GDM1 (cell line): ENCODE data around the gene PCDHB11.
"Not testable (repeated sequence)": the region's sequence is repeated elsewhere in the genome, so short reads cannot be mapped to it uniquely, and the experiment has no call there.

Experiments
- DNase-seq: peaks from one replicate; lab custom pipeline; 2025; lab: John Stamatoyannopoulos, UW

PCDHB11 gene

DNA sequence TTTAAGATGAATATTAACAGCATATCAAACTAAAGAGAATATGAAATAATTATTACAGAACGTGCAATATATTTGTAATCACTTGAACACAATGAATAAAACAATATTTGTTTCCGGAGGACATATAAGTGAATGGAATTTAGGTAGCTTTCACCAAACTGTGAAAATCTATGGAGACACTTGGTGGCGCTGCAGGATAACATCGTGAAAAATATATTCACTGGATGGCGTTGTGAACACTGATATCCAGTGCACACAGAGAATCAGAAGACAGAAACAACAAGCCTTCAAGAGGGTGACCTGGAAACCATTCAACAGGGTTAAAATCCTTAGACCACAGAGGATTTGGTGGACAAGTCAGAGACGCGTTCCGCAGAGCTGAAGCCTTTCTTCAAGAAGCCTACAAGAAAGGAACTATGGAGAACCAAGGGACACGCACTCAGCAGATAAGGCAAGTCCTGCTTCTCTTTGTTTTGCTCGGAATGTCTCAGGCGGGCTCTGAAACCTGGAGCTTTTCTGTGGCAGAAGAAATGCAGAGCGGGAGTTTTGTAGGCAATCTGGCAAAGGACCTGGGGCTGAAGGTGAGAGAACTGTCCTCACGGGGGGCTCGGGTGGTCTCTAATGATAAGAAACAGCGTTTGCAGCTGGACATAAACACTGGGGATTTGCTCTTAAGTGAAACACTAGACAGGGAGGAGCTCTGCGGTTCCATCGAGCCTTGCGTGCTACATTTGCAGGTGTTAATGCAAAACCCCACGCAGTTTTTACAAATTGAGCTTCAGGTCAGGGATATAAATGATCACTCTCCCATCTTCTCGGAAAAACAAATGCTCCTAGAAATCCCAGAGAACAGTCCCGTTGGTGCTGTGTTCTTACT is at the start of gene PCDHB11:
Gene PCDHB11, plus strand, starts transcription at position 269 of the 877 bp plus-strand sequence. Its CDS starts 148 bp downstream, at position 417.
- DNase-seq, result no peak

DNA sequence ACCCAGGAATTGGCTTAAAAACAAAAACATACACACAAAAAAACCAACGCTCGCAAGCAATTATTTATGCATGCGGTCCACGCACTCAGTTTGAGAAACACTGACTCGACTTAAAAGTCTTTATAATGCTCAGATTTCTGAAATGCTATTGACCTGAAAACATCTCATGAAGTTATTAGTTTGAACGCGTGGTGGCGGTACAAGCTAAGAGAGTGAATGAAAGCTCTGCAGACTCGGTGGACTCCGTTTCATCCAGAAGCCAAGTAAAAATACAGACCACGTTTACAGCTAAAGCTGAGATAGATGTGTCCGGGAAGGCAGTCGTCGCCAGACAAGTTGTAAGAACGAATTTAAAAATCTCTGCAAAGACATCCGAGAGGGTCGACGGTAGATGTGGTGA is 49.6 kb upstream of the PCDHB11 start, which contains the start of gene PCDHB6:
Gene PCDHB6, plus strand, starts transcription at position 246 of the 400 bp plus-strand sequence. CDS start 201 bp downstream, outside the sequence.
- no peak for DNase-seq

DNA sequence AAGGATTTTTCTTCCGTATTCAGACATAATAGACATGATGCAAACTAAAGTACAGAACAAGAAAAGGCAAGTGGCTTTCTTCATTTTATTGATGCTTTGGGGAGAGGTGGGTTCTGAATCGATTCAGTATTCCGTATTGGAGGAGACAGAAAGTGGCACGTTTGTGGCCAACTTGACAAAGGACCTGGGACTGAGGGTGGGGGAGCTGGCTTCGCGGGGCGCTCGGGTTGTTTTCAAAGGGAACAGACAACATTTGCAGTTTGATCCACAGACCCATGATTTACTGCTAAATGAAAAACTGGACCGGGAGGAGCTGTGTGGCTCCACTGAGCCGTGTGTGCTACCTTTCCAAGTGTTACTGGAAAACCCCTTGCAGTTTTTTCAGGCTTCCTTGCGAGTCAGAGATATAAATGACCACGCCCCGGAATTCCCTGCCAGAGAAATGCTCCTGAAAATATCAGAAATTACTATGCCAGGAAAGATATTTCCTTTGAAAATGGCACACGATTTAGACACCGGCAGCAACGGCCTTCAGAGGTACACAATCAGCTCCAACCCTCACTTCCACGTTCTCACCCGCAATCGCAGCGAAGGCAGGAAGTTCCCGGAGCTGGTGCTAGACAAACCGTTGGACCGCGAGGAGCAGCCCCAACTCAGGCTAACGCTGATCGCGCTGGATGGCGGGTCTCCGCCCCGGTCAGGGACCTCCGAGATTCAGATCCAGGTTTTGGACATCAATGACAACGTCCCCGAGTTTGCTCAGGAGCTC is 49.0 kb upstream of the PCDHB11 start:
- DNase-seq, result no peak

DNA sequence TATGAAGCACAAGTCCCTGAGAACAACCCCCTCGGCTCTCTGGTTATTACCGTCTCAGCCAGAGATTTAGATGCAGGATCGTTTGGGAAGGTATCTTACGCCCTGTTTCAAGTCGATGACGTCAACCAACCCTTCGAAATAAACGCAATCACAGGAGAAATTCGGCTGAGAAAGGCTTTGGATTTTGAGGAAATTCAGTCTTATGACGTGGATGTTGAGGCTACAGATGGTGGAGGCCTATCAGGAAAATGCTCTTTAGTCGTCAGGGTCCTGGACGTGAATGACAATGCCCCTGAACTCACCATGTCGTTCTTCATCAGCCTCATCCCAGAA is 48.5 kb upstream of the PCDHB11 start:
- no peak for DNase-seq

DNA sequence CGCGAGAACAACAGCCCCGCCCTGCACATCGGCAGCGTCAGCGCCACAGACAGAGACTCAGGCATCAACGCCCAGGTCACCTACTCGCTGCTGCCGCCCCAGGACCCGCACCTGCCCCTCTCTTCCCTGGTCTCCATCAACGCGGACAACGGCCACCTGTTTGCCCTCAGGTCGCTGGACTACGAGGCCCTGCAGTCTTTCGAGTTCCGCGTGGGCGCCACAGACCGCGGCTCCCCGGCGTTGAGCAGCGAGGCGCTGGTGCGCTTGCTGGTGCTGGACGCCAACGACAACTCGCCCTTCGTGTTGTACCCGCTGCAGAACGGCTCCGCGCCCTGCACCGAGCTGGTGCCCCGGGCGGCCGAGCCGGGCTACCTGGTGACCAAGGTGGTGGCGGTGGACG is 47.8 kb upstream of the PCDHB11 start:
- not testable (repeated sequence) for DNase-seq

DNA sequence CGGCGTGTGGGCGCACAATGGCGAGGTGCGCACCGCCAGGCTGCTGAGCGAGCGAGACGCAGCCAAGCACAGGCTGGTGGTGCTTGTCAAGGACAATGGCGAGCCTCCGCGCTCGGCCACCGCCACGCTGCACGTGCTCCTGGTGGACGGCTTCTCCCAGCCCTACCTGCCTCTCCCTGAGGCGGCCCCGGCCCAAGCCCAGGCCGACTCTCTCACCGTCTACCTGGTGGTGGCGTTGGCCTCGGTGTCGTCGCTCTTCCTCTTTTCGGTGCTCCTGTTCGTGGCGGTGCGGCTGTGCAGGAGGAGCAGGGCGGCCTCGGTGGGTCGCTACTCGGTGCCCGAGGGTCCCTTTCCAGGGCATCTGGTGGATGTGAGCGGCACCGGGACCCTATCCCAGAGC is 47.3 kb upstream of the PCDHB11 start:
- DNase-seq, result not testable (repeated sequence)

DNA sequence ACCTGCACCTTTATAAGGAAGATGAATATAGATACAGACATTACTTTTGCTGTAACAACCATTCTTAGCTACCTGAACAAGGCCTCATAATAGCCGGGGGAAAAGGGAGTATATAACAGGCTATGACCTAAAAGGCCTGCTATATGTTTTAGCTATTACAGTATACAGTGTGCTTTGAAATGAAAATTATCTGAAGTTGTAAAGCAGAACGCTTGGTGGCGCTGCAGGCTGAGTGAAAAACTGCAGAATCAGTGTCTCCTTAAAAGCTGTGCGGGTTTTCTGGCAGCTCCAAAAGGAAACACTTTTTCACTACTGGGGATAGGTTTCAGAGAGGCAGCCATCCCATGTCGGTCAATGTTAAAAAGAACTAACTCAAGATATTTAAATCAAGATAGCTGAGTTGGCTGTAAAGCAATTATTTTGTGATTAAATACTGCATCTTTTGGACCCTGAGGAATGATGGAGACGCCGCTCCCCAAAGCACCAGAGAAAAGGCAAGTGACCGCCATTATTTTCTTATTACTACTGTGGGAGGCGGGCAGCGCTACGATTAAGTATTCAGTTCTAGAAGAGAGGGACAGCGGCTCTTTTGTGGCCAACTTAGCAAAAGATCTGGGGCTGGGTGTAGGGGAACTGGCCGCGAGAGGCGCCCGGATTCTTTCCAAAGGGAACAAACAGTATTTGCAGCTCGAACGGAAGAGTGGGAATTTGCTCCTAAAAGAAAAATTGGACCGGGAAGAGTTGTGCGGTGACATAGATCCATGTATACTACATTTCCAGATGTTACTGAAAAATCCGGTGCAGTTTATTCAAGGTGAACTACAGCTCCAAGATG is 43.7 kb upstream of the PCDHB11 start:
- no peak for DNase-seq

DNA sequence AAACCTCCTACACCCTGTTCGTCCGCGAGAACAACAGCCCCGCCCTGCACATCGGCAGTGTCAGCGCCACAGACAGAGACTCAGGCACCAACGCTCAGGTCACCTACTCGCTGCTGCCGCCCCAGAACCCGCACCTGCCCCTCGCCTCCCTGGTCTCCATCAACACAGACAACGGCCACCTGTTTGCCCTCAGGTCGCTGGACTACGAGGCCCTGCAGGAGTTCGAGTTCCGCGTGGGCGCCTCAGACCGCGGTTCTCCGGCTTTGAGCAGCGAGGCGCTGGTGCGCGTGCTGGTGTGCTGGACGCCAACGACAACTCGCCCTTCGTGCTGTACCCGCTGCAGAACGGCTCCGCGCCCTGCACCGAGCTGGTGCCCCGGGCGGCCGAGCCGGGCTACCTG is 42.1 kb upstream of the PCDHB11 start:
- DNase-seq, result not testable (repeated sequence)

DNA sequence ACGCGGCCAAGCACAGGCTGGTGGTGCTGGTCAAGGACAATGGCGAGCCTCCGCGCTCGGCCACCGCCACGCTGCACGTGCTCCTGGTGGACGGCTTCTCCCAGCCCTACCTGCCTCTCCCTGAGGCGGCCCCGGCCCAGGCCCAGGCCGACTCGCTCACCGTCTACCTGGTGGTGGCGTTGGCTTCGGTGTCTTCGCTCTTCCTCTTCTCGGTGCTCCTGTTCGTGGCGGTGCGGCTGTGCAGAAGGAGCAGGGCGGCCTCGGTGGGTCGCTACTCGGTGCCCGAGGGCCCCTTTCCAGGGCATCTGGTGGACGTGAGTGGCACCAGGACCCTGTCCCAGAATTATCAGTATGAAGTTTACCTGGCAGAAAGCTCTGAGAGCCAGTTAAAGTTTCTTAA is 41.5 kb upstream of the PCDHB11 start:
- DNase-seq, result not testable (repeated sequence)

DNA sequence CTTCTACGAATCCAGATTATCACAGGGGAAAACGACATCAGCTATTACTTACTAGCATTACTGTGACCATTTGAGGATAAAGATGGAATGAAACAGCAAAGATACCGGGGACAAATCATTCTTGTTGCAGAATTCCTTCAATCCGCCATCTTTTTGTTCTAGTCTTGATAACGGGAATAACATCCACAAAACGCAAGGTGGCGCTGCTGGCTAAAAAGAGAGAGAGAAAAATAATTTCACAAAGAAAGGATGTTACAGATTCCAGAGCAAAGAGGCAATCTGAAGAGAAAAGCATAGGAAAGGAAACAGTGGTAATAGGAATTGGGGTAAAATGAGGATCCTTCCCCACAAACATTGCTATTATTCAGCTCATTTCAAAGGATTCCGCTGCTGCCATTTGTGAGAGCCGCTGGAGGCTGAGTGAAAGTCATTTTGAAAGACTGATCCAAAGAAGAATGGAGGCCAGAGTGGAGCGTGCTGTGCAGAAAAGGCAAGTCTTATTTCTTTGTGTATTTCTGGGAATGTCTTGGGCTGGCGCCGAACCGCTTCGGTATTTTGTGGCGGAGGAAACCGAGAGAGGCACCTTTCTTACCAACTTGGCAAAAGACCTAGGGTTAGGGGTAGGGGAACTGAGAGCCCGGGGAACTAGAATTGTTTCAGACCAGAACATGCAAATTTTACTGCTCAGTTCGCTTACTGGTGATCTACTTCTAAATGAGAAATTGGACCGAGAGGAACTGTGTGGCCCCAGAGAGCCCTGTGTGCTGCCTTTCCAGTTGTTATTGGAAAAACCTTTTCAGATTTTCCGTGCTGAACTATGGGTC is 26.8 kb upstream of the PCDHB11 start, which contains the start of gene PCDHB7:
Gene PCDHB7, plus strand, starts transcription at position 264 of the 824 bp plus-strand sequence. Its CDS starts 192 bp downstream, at position 456.
- DNase-seq, result no peak

DNA sequence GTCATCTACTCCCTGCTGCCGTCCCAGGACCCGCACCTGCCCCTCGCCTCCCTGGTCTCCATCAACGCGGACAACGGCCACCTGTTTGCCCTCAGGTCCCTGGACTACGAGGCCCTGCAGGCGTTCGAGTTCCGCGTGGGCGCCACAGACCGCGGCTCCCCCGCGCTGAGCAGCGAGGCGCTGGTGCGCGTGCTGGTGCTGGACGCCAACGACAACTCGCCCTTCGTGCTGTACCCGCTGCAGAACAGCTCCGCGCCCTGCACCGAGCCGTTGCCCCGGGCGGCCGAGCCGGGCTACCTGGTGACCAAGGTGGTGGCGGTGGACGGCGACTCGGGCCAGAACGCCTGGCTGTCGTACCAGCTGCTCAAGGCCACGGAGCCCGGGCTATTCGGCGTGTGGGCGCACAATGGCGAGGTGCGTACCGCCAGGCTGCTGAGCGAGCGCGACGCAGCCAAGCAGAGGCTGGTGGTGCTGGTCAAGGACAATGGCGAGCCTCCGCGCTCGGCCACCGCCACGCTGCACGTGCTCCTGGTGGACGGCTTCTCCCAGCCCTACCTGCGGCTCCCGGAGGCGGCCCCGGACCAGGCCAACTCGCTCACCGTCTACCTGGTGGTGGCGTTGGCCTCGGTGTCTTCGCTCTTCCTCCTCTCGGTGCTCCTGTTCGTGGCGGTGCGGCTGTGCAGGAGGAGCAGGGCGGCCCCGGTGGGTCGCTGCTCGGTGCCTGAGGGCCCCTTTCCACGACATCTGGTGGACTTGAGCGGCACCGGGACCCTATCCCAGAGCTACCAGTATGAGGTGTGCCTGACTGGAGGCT is 24.9 kb upstream of the PCDHB11 start:
- not testable (repeated sequence) for DNase-seq

DNA sequence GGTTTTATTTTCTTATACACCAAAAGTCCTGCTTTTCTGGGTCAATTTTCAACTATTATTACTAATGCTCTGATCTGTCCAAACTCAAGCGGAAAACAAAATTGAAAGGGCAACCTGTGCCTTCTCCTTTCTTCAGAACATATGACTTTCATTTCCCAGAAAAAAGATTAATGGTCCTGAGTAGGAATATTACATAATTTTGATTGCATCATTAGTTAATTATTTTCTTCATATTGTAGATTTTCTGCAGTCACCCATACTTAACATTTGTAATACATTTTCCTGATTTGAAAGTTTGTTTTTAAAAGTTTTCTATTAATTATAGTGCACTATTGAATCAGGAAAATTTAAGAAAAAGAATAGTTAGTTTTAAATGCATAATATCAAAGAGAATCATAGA is 23.5 kb upstream of the PCDHB11 start:
- no peak for DNase-seq

DNA sequence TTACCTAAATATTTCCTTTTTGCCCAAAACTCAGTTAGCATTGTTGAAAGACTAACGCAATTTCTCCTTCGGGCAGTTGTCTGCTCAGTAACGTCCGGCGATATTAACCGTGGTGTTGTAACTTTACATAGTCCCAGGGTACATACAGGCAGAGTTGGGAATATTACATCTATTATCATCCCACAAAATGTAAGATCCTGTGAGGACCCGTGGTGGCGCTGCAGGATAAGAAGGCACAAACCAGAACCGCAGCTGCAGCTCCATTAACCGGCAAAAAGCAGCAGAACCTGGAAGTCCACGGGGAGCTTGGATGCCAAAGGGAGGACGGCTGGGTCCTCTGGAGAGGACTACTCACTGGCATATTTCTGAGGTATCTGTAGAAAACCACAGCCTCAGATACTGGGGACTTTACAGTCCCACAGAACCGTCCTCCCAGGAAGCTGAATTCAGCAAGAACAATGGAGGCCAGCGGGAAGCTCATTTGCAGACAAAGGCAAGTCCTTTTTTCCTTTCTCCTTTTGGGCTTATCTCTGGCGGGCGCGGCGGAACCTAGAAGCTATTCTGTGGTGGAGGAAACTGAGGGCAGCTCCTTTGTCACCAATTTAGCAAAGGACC is 21.7 kb upstream of the PCDHB11 start, which contains the start of gene PCDHB8:
Gene PCDHB8, plus strand, starts transcription at position 214 of the 615 bp plus-strand sequence. Its CDS starts 245 bp downstream, at position 459.
- not testable (repeated sequence) for DNase-seq

DNA sequence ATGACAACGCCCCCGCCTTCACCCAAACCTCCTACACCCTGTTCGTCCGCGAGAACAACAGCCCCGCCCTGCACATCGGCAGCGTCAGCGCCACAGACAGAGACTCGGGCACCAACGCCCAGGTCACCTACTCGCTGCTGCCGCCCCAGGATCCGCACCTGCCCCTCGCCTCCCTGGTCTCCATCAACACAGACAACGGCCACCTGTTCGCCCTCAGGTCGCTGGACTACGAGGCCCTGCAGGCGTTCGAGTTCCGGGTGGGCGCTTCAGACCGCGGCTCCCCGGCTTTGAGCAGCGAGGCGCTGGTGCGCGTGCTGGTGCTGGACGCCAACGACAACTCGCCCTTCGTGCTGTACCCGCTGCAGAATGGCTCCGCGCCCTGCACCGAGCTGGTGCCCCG is 20.1 kb upstream of the PCDHB11 start:
- not testable (repeated sequence) for DNase-seq

DNA sequence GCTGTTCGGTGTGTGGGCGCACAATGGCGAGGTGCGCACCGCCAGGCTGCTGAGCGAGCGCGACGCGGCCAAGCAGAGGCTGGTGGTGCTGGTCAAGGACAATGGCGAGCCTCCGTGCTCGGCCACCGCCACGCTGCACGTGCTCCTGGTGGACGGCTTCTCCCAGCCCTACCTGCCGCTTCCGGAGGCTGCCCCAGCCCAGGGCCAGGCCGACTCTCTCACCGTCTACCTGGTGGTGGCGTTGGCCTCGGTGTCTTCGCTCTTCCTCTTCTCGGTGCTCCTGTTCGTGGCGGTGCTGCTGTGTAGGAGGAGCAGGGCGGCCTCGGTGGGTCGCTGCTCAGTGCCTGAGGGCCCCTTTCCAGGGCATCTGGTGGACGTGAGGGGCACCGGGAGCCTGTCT is 19.6 kb upstream of the PCDHB11 start:
- not testable (repeated sequence) for DNase-seq

DNA sequence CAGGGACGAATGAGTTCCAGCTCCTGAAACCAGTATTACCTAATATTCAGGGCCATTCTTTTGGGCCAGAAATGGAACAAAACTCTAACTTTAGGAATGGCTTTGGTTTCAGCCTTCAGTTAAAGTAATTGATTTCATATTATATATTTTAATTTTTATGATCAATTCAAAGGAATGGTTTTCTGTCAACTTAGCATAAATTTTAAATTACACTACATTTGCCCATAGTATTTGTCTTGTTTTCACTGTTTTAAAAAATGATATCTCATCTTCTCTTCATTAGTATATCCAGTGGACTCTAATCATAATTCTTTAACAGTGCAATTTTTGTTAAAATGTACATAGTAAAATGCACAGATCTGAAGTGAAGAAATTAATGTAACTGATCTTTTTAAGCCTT is 19.1 kb upstream of the PCDHB11 start:
- no peak for DNase-seq

DNA sequence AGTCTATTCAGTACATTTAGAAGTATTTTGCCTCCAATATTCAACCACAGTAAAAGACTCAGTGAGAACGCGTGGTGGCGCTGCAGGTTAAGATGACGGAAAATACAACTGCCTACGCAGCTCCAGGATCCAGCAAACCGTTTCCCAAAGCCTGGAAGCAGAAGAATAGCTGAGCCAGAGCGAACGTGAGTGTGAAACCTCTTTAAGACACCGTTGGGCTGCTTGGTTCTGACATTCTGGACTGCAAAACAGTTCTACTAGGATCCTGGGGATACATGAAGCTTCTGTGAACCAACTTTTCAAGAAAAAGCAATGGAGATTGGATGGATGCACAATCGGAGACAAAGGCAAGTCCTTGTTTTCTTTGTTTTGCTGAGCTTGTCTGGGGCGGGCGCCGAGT is 17.2 kb upstream of the PCDHB11 start, which contains the start of gene PCDHB16:
Gene PCDHB16, plus strand, starts transcription at position 140 of the 400 bp plus-strand sequence. Its CDS starts 173 bp downstream, at position 313.
- DNase-seq, result no peak

DNA sequence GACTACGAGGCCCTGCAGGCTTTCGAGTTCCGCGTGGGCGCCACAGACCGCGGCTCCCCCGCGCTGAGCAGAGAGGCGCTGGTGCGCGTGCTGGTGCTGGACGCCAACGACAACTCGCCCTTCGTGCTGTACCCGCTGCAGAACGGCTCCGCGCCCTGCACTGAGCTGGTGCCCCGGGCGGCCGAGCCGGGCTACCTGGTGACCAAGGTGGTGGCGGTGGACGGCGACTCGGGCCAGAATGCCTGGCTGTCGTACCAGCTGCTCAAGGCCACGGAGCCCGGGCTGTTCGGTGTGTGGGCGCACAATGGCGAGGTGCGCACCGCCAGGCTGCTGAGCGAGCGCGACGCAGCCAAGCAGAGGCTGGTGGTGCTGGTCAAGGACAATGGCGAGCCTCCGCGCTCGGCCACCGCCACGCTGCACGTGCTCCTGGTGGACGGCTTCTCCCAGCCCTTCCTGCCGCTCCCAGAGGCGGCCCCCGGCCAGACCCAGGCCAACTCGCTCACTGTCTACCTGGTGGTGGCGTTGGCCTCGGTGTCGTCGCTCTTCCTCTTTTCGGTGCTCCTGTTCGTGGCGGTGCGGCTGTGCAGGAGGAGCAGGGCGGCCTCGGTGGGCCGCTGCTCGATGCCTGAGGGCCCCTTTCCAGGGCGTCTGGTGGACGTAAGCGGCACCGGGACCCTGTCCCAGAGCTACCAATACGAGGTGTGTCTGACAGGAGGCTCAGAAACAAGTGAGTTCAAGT is 15.1 kb upstream of the PCDHB11 start:
- not testable (repeated sequence) for DNase-seq
